Measurements from ENCODE around the gene SAMD10.

SAMD10 gene

GRCh38 chr20:63979557-63980316 lies at the start of gene SAMD10:
Gene SAMD10 (minus strand): TSS chr20:63979642. CDS start chr20:63979467, 175 bp downstream.
- TF ChIP-seq CTCF (IDR thresholded peaks at IDR 0.05; ENCODE audit: low read depth, low read length, missing control alignments), result no peak
- no peak for DNase-seq (ENCODE audit: low read depth)
- in situ Hi-C loops (cut with HindIII; ENCODE audit: low sequenced_read_pairs), result no loop called here
- H3K4me3 ChIP-seq (ENCODE audit: low read depth, low read length), result peak within 1 kb of the TSS; percentile 88

GRCh38 chr20:64027981-64028685 lies 48.7 kb upstream of the SAMD10 start:
- H3K4me3 ChIP-seq (ENCODE audit: low read depth, low read length), result no peak overlapping the region
- DNase-seq (ENCODE audit: low read depth), result no peak
- no peak for TF ChIP-seq CTCF (IDR thresholded peaks at IDR 0.05; ENCODE audit: low read depth, low read length, missing control alignments)
- in situ Hi-C loops (cut with HindIII; ENCODE audit: low sequenced_read_pairs), result no loop called here

DNA sequence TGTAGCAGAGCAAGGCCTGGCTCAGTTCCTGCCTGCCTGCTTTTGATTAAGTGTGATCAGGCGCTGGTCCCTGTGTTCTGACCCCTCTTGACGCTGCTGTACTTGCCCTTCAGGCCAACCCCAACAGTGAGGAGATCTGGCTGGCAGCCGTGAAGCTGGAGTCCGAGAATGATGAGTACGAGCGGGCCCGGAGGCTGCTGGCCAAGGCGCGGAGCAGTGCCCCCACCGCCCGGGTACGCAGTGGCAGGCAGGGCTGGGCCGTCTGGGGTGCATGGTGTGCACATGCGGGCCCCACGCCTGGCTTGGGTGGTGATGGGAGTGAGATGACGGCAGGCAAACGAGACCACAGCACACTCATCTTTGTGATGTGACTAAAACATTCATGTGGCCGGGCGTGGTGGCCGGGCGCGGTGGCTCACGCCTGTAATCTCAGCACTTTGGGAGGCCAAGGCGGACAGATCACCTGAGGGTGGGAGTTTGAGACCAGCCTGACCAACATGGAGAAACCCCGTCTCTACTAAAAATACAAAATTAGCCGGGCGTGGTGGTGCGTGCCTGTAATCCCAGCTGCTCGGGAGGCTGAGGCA lies 46.5 kb upstream of the SAMD10 start:
- no peak for TF ChIP-seq CTCF (IDR thresholded peaks at IDR 0.05; ENCODE audit: low read depth, low read length, missing control alignments)
- in situ Hi-C loops (cut with HindIII; ENCODE audit: low sequenced_read_pairs), result no loop called here
- H3K4me3 ChIP-seq (ENCODE audit: low read depth, low read length), result no peak overlapping the region
- no peak for DNase-seq (ENCODE audit: low read depth)

DNA sequence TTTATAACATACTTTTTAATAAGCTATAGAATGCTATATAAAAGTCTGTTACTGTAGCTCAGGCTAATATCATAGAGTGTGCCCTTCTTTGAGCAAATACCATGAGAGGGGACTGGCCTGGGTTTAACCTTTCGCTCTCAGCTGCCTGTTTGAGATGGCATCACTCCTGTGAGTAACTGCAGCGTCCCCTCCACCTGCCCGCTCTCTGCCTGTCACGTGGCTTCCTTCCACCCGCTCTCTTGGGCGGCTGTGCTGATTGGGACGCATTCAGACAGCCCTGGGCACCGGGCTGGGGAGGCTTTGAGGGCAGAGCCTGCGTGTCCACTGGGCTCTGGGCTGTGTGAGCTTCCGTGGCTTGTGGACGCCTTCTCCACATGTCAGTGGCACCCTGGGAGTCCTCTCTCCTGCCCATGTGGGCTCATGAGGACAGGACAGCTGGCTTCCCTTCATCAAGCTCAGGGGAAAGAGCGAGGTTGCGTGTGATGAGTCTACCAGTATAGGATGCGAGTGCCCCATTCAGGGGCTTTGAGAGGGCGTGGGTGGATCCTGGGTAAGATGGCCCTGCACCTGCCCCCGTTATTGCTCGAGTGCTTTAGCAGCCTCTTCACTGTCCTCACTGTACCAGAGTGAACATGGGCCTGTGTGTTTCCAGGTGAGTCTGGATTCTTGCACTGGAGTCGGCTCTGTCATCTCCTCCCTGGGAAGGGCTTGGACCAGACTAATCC lies 45.8 kb upstream of the SAMD10 start:
- no peak for TF ChIP-seq CTCF (IDR thresholded peaks at IDR 0.05; ENCODE audit: low read depth, low read length, missing control alignments)
- in situ Hi-C loops (cut with HindIII; ENCODE audit: low sequenced_read_pairs), result no loop called here
- DNase-seq (ENCODE audit: low read depth), result no peak
- H3K4me3 ChIP-seq (ENCODE audit: low read depth, low read length), result no peak overlapping the region

DNA sequence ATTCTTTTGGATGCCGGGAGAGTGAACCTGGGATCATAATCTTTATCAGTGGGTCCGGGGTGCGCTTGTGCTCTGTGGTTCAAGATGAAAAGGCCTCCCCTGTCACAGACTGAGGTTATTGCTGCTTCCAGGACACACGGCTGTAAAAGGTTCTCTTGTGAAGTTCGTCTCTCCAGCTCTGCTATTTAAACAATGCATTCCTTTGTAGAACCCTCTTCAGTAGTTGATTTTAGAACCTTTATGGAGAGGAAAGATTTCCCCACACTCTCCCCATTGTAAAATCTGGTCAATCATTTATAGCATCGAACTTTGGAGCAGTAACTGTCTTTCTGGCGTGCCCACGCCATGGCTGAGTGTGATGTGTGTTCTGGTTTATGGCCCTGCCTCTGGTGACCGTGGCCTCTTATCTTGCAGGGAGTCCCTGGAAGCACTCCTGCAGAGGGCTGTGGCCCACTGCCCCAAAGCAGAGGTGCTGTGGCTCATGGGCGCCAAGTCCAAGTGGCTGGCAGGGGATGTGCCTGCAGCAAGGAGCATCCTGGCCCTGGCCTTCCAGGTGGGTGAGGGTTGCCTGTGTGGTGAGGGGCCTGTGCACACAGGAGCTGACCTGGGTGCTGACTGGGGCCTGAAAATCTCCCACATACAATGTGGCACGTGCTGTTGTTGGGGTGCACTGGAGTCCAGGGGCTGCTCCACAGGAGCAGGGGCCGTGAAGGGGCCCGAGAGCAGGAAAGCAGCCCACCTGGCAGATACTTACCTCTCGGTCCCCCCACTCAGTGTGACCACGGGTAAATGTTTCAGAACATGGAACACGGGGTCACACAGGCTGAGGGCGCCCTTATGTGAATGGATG lies 44.9 kb upstream of the SAMD10 start:
- H3K4me3 ChIP-seq (ENCODE audit: low read depth, low read length), result no peak overlapping the region
- TF ChIP-seq CTCF (IDR thresholded peaks at IDR 0.05; ENCODE audit: low read depth, low read length, missing control alignments), result no peak
- in situ Hi-C loops (cut with HindIII; ENCODE audit: low sequenced_read_pairs), result no loop called here
- no peak for DNase-seq (ENCODE audit: low read depth)

All from astrocyte of the cerebellum (primary cell).